T-cell (primary cell): ENCODE measurements around the gene PTK6. TPM values are rescaled to one million over a fixed set of nuclear protein-coding genes. Genes with fewer than 3 reads are reported as not detected.

Experiments
- ATAC-seq, 4 experiments: fragments of 200-7000 bp in 3 of 4; fragments of 150-1000 bp in 1 of 4; cut with Tn5 transposase; replicated peaks in 1 of 4; 1 replicate in 3 of 4; 2 replicates in 1 of 4; pipeline ENCODE4 v1.10.0; 2021; ENCODE audit warnings: moderate library complexity in 3 of 4, mild to moderate bottlenecking in 2 of 4, moderate number of reproducible peaks in 1 of 4
- CTCF ChIA-PET, 2 donors: fragments of 300-600 bp; sonication (Branson Sonifier 250); formaldehyde crosslinking; loops; one replicate each; lab custom pipeline; 2022; ENCODE audit warnings: antibody characterized with exemption in 2 of 2; lab: Charles Lee
- POLR2A ChIA-PET, 2 donors: fragments of 300-600 bp; sonication (Branson Sonifier 250); formaldehyde crosslinking; loops; one replicate each; lab custom pipeline; 2022; ENCODE audit warnings: antibody characterized with exemption in 2 of 2; lab: Charles Lee
- DNase-seq, 35 experiments: peaks; one replicate each; pipeline versions ENCODE4 v3.0.0 to v3.0.0-alpha.2; 2013 to 2023
- H3K27ac ChIP-seq: one replicate; pipeline ENCODE4 v1.5.1; 2013; ENCODE audit warnings: low read length
- H3K27me3 ChIP-seq, 2 experiments: replicated peaks in 1 of 2; 1 replicate in 1 of 2; 2 replicates in 1 of 2; pipeline versions ENCODE4 v1.6.1 to v1.7.0; 2013; ENCODE audit warnings: low read length in 1 of 2, mixed read lengths in 1 of 2; ENCODE audit not compliant: control insufficient read depth in 2 of 2, insufficient read depth in 2 of 2; ENCODE audit errors: extremely low read depth in 1 of 2
- H3K36me3 ChIP-seq, 2 donors: 1 replicate in 1 of 2; 2 replicates in 1 of 2; pipeline versions ENCODE4 v1.6.1 to v1.7.0; 2013; ENCODE audit warnings: low read length in 1 of 2; ENCODE audit not compliant: control insufficient read depth in 2 of 2, insufficient read depth in 1 of 2; ENCODE audit errors: extremely low read depth in 1 of 2
- H3K4me1 ChIP-seq, 2 experiments: 1 replicate in 1 of 2; 2 replicates in 1 of 2; pipeline versions ENCODE4 v1.6.1 to v1.7.0; 2013; ENCODE audit warnings: low read length in 2 of 2, mixed read lengths in 1 of 2; ENCODE audit not compliant: insufficient read depth in 2 of 2, control insufficient read depth in 1 of 2; ENCODE audit errors: extremely low read depth in 1 of 2
- H3K4me3 ChIP-seq, 2 donors: 1 replicate in 1 of 2; 2 replicates in 1 of 2; pipeline versions ENCODE4 v1.5.1 to v1.7.0; 2013; ENCODE audit warnings: mild to moderate bottlenecking in 2 of 2, low read length in 1 of 2, moderate library complexity in 1 of 2; ENCODE audit not compliant: control insufficient read depth in 1 of 2; ENCODE audit errors: extremely low read depth in 1 of 2
- H3K9me3 ChIP-seq: 2 replicates; pipeline ENCODE4 v1.7.0; 2013
- H3K27ac Mint-ChIP-seq, 2 donors: one replicate each; pipeline ENCODE4 v1.8.0; 2020 to 2021; ENCODE audit warnings: mild to moderate bottlenecking in 2 of 2, mixed read lengths in 2 of 2
- H3K27me3 Mint-ChIP-seq, 2 donors: one replicate each; pipeline ENCODE4 v1.8.0; 2021 to 2022; ENCODE audit warnings: mixed read lengths in 2 of 2
- H3K36me3 Mint-ChIP-seq: one replicate; pipeline ENCODE4 v1.8.0; 2021; ENCODE audit warnings: mixed read lengths
- H3K4me1 Mint-ChIP-seq, 3 donors: one replicate each; pipeline ENCODE4 v1.8.0; 2020 to 2022; ENCODE audit warnings: mixed read lengths in 3 of 3, mild to moderate bottlenecking in 1 of 3
- H3K4me3 Mint-ChIP-seq, 3 donors: one replicate each; pipeline ENCODE4 v1.8.0; 2020 to 2022; ENCODE audit warnings: mild to moderate bottlenecking in 3 of 3, mixed read lengths in 3 of 3, moderate library complexity in 3 of 3
- H3K9me3 Mint-ChIP-seq, 3 donors: one replicate each; pipeline ENCODE4 v1.8.0; 2020 to 2022; ENCODE audit warnings: mixed read lengths in 3 of 3
- WGBS: methylation state at CpG from one replicate; pipeline ENCODE4 v1.1.5; 2013; ENCODE audit warnings: missing lambda C conversion rate; ENCODE audit not compliant: insufficient coverage; 5-methylcytosine and 5-hydroxymethylcytosine counted together
- total RNA-seq, 35 experiments: library from RNA in 6 of 35; stranded (reverse) in 6 of 35; fragments of 120-200 nt in 1 of 35; gene quantifications; one replicate each; pipeline versions ENCODE4 v1.2.1 to v1.2.4 and lab custom pipeline; 2013 to 2026

The PTK6 gene
- total RNA-seq, 5 donors from 2014 or later (not counting 1 experiment from before 2014, with no cell fraction given), result 0.15 to 0.47 (median 0.23) TPM

- ATAC-seq, result no peak
- no peak overlapping the region for H3K4me3 Mint-ChIP-seq
- no peaks in the 10 kb centered on the region for H3K36me3 ChIP-seq
- no peaks in the 10 kb centered on the region for H3K36me3 Mint-ChIP-seq
- H3K27ac ChIP-seq, result no peak overlapping the region
- no peak overlapping the region for H3K4me3 ChIP-seq
- WGBS, result 91% methylated on average over 12 of the region's 14 CpGs
- peaks cover 0 to 65% of the 10 kb centered on the region in 2 experiments for H3K27me3 ChIP-seq
- ChIA-PET CTCF (interaction anchor here in 1 of 2 donors (1.2 kb wide), 1 partner anchor 38 kb away, joined by 3 read pairs; no protein-coding TSS in a partner anchor), POLR2A (no interaction called here)
- peaks cover 13 to 37% of the 10 kb centered on the region in 2 donors for H3K27me3 Mint-ChIP-seq
- H3K4me1 ChIP-seq, result peaks cover 0 to 14% of the 10 kb centered on the region in 2 experiments
- no peaks in the 10 kb centered on the region for H3K9me3 Mint-ChIP-seq
- H3K27ac Mint-ChIP-seq, result no peak overlapping the region
- H3K9me3 ChIP-seq, result no peaks in the 10 kb centered on the region
- no peak for DNase-seq
- peaks cover 0 to 6% (median 4%) of the 10 kb centered on the region in 3 donors for H3K4me1 Mint-ChIP-seq
These were observed 44.2 kb downstream of the PTK6 start for GRCh38 chr20:63492982-63493381.

- Mint-ChIP-seq H3K27ac (no peak overlapping the region), H3K36me3 (no peaks in the 10 kb centered on the region), H3K27me3 (peaks cover 13 to 34% of the 10 kb centered on the region in 2 donors), H3K9me3 (no peaks in the 10 kb centered on the region), H3K4me1 (peaks cover 0 to 6% (median 4%) of the 10 kb centered on the region in 3 donors), H3K4me3 (no peak overlapping the region)
- WGBS, result 92% methylated on average over 2 of the region's 2 CpGs
- Histone ChIP-seq H3K27ac (no peak overlapping the region), H3K27me3 (peaks cover 0 to 65% of the 10 kb centered on the region in 2 experiments), H3K4me3 (no peak overlapping the region), H3K4me1 (peaks cover 0 to 11% of the 10 kb centered on the region in 2 experiments), H3K36me3 (no peaks in the 10 kb centered on the region), H3K9me3 (no peaks in the 10 kb centered on the region)
- ATAC-seq, result no peak
- no peak for DNase-seq
- CTCF ChIA-PET, result no interaction called here
- POLR2A ChIA-PET, result no interaction called here
These were observed 44.7 kb downstream of the PTK6 start for GRCh38 chr20:63492518-63492917.

- no peaks in the 10 kb centered on the region for H3K9me3 Mint-ChIP-seq
- ATAC-seq (no peak), DNase-seq (no peak)
- POLR2A ChIA-PET, result no interaction called here
- H3K27me3 Mint-ChIP-seq, result peaks cover 13 to 33% of the 10 kb centered on the region in 2 donors
- H3K9me3 ChIP-seq, result no peaks in the 10 kb centered on the region
- H3K36me3 ChIP-seq, result no peaks in the 10 kb centered on the region
- H3K4me3 ChIP-seq, result no peak overlapping the region
- WGBS, result 59% methylated on average over 4 of the region's 4 CpGs
- no peaks in the 10 kb centered on the region for H3K36me3 Mint-ChIP-seq
- CTCF ChIA-PET, result no interaction called here
- H3K4me3 Mint-ChIP-seq, result no peak overlapping the region
- peaks cover 0 to 4% (median 2%) of the 10 kb centered on the region in 3 donors for H3K4me1 Mint-ChIP-seq
- no peak overlapping the region for H3K27ac Mint-ChIP-seq
- no peak overlapping the region for H3K27ac ChIP-seq
- peaks cover 0 to 65% of the 10 kb centered on the region in 2 experiments for H3K27me3 ChIP-seq
- H3K4me1 ChIP-seq, result peaks cover 0 to 10% of the 10 kb centered on the region in 2 experiments
These were observed 45.4 kb downstream of the PTK6 start for GRCh38 chr20:63491635-63492230.

DNA sequence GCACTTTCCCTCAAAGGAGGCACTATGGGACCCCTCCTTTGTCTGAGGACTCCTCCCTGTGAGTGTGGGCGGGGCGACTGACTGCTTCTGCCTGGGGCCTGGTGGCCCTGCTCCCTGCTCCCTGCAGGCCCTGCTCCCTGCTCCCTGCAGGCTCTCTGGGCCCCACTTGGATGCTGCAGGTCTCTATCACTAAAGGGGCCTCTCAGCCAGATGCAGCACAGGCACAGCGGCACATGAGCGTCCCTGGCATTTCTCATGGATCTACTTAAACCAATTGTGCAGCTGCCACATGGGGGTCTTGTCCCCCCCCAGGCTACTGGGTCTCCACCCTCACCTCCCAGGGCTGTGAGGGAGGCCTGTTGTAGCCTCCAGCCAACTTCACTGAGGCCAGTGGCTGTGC, 46.1 kb downstream of the PTK6 start:
- peaks cover 15 to 33% of the 10 kb centered on the region in 2 donors for H3K27me3 Mint-ChIP-seq
- H3K4me1 Mint-ChIP-seq, result peaks cover 0 to under 1% (median 0%) of the 10 kb centered on the region in 3 donors
- H3K4me3 Mint-ChIP-seq, result no peak overlapping the region
- H3K27ac Mint-ChIP-seq, result no peak overlapping the region
- Histone ChIP-seq H3K36me3 (no peaks in the 10 kb centered on the region), H3K27ac (no peak overlapping the region), H3K27me3 (peaks cover 0 to 65% of the 10 kb centered on the region in 2 experiments), H3K4me3 (no peak overlapping the region), H3K9me3 (no peaks in the 10 kb centered on the region), H3K4me1 (peaks cover 0 to 4% of the 10 kb centered on the region in 2 experiments)
- H3K36me3 Mint-ChIP-seq, result no peaks in the 10 kb centered on the region
- POLR2A ChIA-PET, result no interaction called here
- ATAC-seq (no peak), DNase-seq (no peak)
- 77% methylated on average over 4 of the region's 4 CpGs for WGBS
- CTCF ChIA-PET, result no interaction called here
- H3K9me3 Mint-ChIP-seq, result no peaks in the 10 kb centered on the region

DNA sequence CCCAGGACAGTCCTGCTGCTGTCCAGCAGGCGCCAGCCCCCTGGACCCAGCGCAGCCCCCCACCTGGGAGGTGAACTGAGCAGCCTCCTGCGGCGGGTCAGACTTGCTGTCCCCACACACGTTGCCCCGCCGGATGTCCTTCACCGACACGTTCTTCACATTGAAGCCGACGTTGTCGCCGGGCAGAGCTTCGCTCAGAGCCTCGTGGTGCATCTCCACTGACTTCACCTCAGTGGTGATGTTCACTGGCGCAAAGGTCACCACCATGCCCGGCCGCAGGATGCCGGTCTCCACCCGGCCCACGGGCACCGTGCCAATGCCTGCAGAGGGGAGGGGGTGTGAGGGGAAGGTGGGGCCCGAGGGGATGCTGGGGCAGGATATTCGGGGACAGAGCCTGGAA, 46.8 kb downstream of the PTK6 start:
- ChIA-PET CTCF (no interaction called here), POLR2A (no interaction called here)
- 86% methylated on average over 22 of the region's 24 CpGs for WGBS
- H3K9me3 Mint-ChIP-seq, result no peaks in the 10 kb centered on the region
- ATAC-seq, result no peak
- no peaks in the 10 kb centered on the region for H3K36me3 ChIP-seq
- H3K27me3 ChIP-seq, result peaks cover 0 to 65% of the 10 kb centered on the region in 2 experiments
- no peaks in the 10 kb centered on the region for H3K4me1 Mint-ChIP-seq
- DNase-seq, result no peak
- no peak overlapping the region for H3K4me3 ChIP-seq
- peaks cover 16 to 39% of the 10 kb centered on the region in 2 donors for H3K27me3 Mint-ChIP-seq
- no peak overlapping the region for H3K27ac ChIP-seq
- H3K36me3 Mint-ChIP-seq, result no peaks in the 10 kb centered on the region
- H3K9me3 ChIP-seq, result no peaks in the 10 kb centered on the region
- no peak overlapping the region for H3K4me3 Mint-ChIP-seq
- no peaks in the 10 kb centered on the region for H3K4me1 ChIP-seq
- H3K27ac Mint-ChIP-seq, result no peak overlapping the region

DNA sequence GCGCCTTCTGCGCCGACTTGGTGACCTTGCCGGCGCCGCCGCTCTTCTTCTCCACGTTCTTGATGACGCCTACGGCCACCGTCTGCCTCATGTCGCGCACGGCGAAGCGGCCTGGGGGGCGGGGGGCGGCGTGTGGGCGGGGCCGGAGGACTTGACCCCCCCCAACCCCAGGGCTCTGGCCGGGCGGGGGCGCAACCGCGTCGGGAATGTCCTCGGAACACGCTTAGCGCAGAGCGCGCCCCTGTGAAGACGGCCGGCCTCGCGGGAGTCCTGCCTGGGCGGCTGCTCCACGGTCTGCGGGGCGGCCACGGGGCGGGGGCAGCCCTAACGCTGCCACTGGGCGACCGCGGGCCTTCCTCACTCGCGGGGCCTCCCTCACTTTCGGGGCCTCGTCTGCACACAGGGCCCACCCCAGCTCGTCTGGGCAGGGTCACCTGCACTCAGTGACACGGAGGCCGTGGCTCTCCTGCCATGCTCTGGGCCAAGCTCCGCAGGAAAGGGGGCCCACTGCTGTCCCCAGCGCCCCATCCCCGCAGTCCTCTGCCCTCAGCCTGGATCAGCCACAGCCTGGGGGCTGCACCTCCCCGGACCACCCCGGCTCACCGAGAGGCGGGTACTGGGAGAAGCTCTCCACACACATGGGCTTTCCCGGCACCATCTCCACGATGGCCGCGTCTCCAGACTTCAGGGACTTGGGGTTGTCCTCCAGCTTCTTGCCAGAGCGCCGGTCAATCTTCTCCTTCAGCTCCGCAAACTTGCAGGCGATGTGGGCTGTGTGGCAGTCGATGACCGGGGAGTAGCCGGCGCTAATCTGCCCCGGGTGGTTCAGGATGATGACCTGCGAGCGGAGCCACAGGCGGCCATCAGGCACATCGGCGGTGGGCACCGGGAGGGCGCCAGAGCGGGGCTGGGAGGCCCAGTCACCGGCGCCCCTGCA, 48.6 kb downstream of the PTK6 start:
- no peaks in the 10 kb centered on the region for H3K36me3 ChIP-seq
- H3K27ac ChIP-seq, result no peak overlapping the region
- Mint-ChIP-seq H3K36me3 (no peaks in the 10 kb centered on the region), H3K27me3 (peaks cover 16 to 43% of the 10 kb centered on the region in 2 donors), H3K9me3 (no peaks in the 10 kb centered on the region), H3K27ac (no peak overlapping the region), H3K4me1 (no peaks in the 10 kb centered on the region), H3K4me3 (no peak overlapping the region)
- ChIA-PET POLR2A (interaction anchor here in 1 of 2 donors (0.6 kb wide), 1 partner anchor 107 kb away, joined by 5 read pairs; no protein-coding TSS in a partner anchor), CTCF (interaction anchor here in 1 of 2 donors (0.6 kb wide), 1 partner anchor 12 kb away, joined by 6 read pairs; no protein-coding TSS in a partner anchor)
- 19% methylated on average over 81 of the region's 83 CpGs for WGBS
- no peak for DNase-seq
- no peaks in the 10 kb centered on the region for H3K9me3 ChIP-seq
- H3K27me3 ChIP-seq, result peaks cover 0 to 74% of the 10 kb centered on the region in 2 experiments
- no peaks in the 10 kb centered on the region for H3K4me1 ChIP-seq
- no peak overlapping the region for H3K4me3 ChIP-seq
- no peak for ATAC-seq
